Muscle of leg (tissue), 11 donors: ENCODE data around the gene COL16A1. TPM values are rescaled to one million over a fixed set of nuclear protein-coding genes. Genes with fewer than 3 reads are reported as not detected.

Experiments
- DNase-seq: peaks from one replicate; pipeline ENCODE4 v3.0.0; 2013
- H3K27ac ChIP-seq: one replicate; pipeline ENCODE4 v1.5.1; 2013; ENCODE audit warnings: mild to moderate bottlenecking, low read length, control low read depth
- H3K27me3 ChIP-seq: one replicate; pipeline ENCODE4 v1.6.1; 2013; ENCODE audit warnings: low read length; ENCODE audit not compliant: control insufficient read depth, insufficient read depth
- H3K36me3 ChIP-seq: one replicate; pipeline ENCODE4 v1.6.1; 2013; ENCODE audit warnings: low read length; ENCODE audit not compliant: control insufficient read depth, insufficient read depth
- H3K4me1 ChIP-seq: one replicate; pipeline ENCODE4 v1.6.1; 2013; ENCODE audit warnings: low read length; ENCODE audit not compliant: control insufficient read depth, insufficient read depth
- H3K4me3 ChIP-seq: one replicate; pipeline ENCODE4 v1.5.1; 2013; ENCODE audit warnings: low read length, control low read depth
- H3K9me3 ChIP-seq: replicated peaks from 2 replicates; pipeline ENCODE4 v1.6.1; 2013; ENCODE audit warnings: low read depth, low read length; ENCODE audit not compliant: control insufficient read depth
- WGBS: methylation state at CpG from one replicate; pipeline ENCODE4 v1.1.5; 2013; ENCODE audit warnings: missing lambda C conversion rate; ENCODE audit not compliant: insufficient coverage; 5-methylcytosine and 5-hydroxymethylcytosine counted together
- polyA plus RNA-seq, 8 donors: library from polyadenylated mRNA; unstranded; fragments of 120-200 nt; gene quantifications; one replicate each; pipeline versions ENCODE4 v1.2.1 to v1.2.3, GENCODE V29; 2013; ENCODE audit warnings: inconsistent platforms in 1 of 8, low replicate concordance in 1 of 8; ENCODE audit not compliant: insufficient read length in 8 of 8, insufficient read depth in 1 of 8
- total RNA-seq: library from RNA; stranded (reverse); fragments of 120-200 nt; gene quantifications from one replicate; pipeline ENCODE4 v1.2.4, GENCODE V29; 2013

Gene COL16A1
- total and polyA plus RNA-seq, 9 donors = 96.2 to 245 (median 136) TPM

- H3K4me3 ChIP-seq = no peak overlapping the region
- no peak overlapping the region for H3K27ac ChIP-seq
- no peaks in the 10 kb centered on the region for H3K27me3 ChIP-seq
- H3K4me1 ChIP-seq = peaks cover 39% of the 10 kb centered on the region
- WGBS = 74% methylated on average over 3 of the region's 4 CpGs
- no peak for DNase-seq
- H3K9me3 ChIP-seq = no peaks in the 10 kb centered on the region
- peaks cover 71% of the 10 kb centered on the region for H3K36me3 ChIP-seq
Observed at GRCh38 chr1:31660871-31661455, 42.9 kb downstream of the COL16A1 start.

GRCh38 chr1:31659889-31660288 lies 43.9 kb downstream of the COL16A1 start:
- Histone ChIP-seq H3K27me3 (no peaks in the 10 kb centered on the region), H3K9me3 (no peaks in the 10 kb centered on the region), H3K4me3 (no peak overlapping the region), H3K36me3 (peaks cover 74% of the 10 kb centered on the region), H3K27ac (peak overlapping the region; percentile 42), H3K4me1 (peaks cover 37% of the 10 kb centered on the region)
- DNase-seq = no peak
- WGBS = 86% methylated on average over 2 of the region's 3 CpGs

- no peak overlapping the region for H3K4me3 ChIP-seq
- no CpG with 5 or more reads among the region's 3 CpGs for WGBS
- no peak overlapping the region for H3K27ac ChIP-seq
- DNase-seq = no peak
- peaks cover 79% of the 10 kb centered on the region for H3K36me3 ChIP-seq
- H3K9me3 ChIP-seq = no peaks in the 10 kb centered on the region
- H3K4me1 ChIP-seq = peaks cover 31% of the 10 kb centered on the region
- H3K27me3 ChIP-seq = no peaks in the 10 kb centered on the region
Observed at GRCh38 chr1:31658721-31659120, 45.1 kb downstream of the COL16A1 start.

GRCh38 chr1:31657972-31658510 lies 45.8 kb downstream of the COL16A1 start:
- 84% methylated on average over 8 of the region's 12 CpGs for WGBS
- DNase-seq = no peak
- no peak overlapping the region for H3K4me3 ChIP-seq
- H3K9me3 ChIP-seq = no peaks in the 10 kb centered on the region
- peaks cover 31% of the 10 kb centered on the region for H3K4me1 ChIP-seq
- peaks cover 85% of the 10 kb centered on the region for H3K36me3 ChIP-seq
- peak overlapping the region; percentile 48 for H3K27ac ChIP-seq
- no peaks in the 10 kb centered on the region for H3K27me3 ChIP-seq

GRCh38 chr1:31657020-31657804 lies 46.6 kb downstream of the COL16A1 start:
- DNase-seq = no peak
- no peaks in the 10 kb centered on the region for H3K27me3 ChIP-seq
- H3K36me3 ChIP-seq = peaks cover 88% of the 10 kb centered on the region
- peaks cover 31% of the 10 kb centered on the region for H3K4me1 ChIP-seq
- H3K27ac ChIP-seq = no peak overlapping the region
- 65% methylated on average over 12 of the region's 14 CpGs for WGBS
- no peak overlapping the region for H3K4me3 ChIP-seq
- H3K9me3 ChIP-seq = no peaks in the 10 kb centered on the region

- Histone ChIP-seq H3K4me3 (no peak overlapping the region), H3K27ac (no peak overlapping the region), H3K36me3 (peaks cover 83% of the 10 kb centered on the region), H3K9me3 (no peaks in the 10 kb centered on the region), H3K27me3 (no peaks in the 10 kb centered on the region), H3K4me1 (peaks cover 35% of the 10 kb centered on the region)
- 20% methylated on average over 1 of the region's 4 CpGs for WGBS
- peak; percentile 11 for DNase-seq
Observed at GRCh38 chr1:31655756-31656155, 48.1 kb downstream of the COL16A1 start.

- peaks cover 77% of the 10 kb centered on the region for H3K36me3 ChIP-seq
- WGBS = 88% methylated on average over 6 of the region's 6 CpGs
- DNase-seq = no peak
Observed at GRCh38 chr1:31655104-31655503, 48.7 kb downstream of the COL16A1 start.

GRCh38 chr1:31654474-31654776 lies 49.4 kb downstream of the COL16A1 start:
- peaks cover 36% of the 10 kb centered on the region for H3K4me1 ChIP-seq
- no peak overlapping the region for H3K27ac ChIP-seq
- peaks cover 71% of the 10 kb centered on the region for H3K36me3 ChIP-seq
- DNase-seq = no peak
- no peak overlapping the region for H3K4me3 ChIP-seq
- no peaks in the 10 kb centered on the region for H3K9me3 ChIP-seq
- WGBS = 86% methylated on average over 4 of the region's 5 CpGs
- H3K27me3 ChIP-seq = no peaks in the 10 kb centered on the region

More at GRCh38 chr1:31655104-31655503, 48.7 kb downstream of the COL16A1 start:
- peaks cover 35% of the 10 kb centered on the region for H3K4me1 ChIP-seq
- no peaks in the 10 kb centered on the region for H3K27me3 ChIP-seq
- H3K27ac ChIP-seq = peak overlapping the region; percentile 29
- no peak overlapping the region for H3K4me3 ChIP-seq
- H3K9me3 ChIP-seq = no peaks in the 10 kb centered on the region

GRCh38 chr1:31653717-31654473 lies 49.9 kb downstream of the COL16A1 start:
- WGBS = 83% methylated on average over 9 of the region's 12 CpGs
- peak; percentile 19 for DNase-seq
- Histone ChIP-seq H3K9me3 (no peaks in the 10 kb centered on the region), H3K27me3 (no peaks in the 10 kb centered on the region), H3K36me3 (peaks cover 68% of the 10 kb centered on the region), H3K27ac (no peak overlapping the region), H3K4me1 (peaks cover 34% of the 10 kb centered on the region), H3K4me3 (no peak overlapping the region)

GRCh38 chr1:31652891-31653499 lies 50.8 kb downstream of the COL16A1 start:
- peaks cover 37% of the 10 kb centered on the region for H3K4me1 ChIP-seq
- 100% methylated on average over 1 of the region's 4 CpGs for WGBS
- H3K27ac ChIP-seq = no peak overlapping the region
- H3K9me3 ChIP-seq = no peaks in the 10 kb centered on the region
- H3K4me3 ChIP-seq = no peak overlapping the region
- DNase-seq = peak; percentile 5
- peaks cover 60% of the 10 kb centered on the region for H3K36me3 ChIP-seq
- H3K27me3 ChIP-seq = no peaks in the 10 kb centered on the region
